Fibroblast of gingiva (primary cell): ENCODE measurements around the gene MRAP2.
"Not testable (repeated sequence)": the region's sequence is repeated elsewhere in the genome, so short reads cannot be mapped to it uniquely, and the experiment has no call there.

Experiments used
- DNase-seq: peaks from one replicate; pipeline ENCODE4 v3.0.0-alpha.2; 2011; ENCODE audit warnings: low read depth

MRAP2 gene

DNA sequence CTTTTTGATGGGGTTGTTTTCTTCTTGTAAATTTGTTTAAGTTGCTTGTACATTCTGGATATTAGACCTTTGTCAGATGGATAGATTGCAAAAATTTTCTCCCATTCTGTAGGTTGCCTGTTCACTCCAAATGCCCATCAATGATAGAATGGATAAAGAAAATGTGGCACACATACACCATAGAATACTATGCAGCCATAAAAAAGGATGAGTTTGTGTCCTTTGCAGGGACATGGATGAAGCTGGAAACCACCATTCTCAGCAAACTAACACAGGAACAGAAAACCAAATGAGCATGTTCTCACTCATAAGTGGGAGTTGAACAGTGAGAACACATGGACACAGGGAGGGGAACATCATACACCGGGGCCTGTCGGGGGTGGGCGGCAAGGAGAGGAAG, 1.6 kb upstream of the MRAP2 start:
- DNase-seq = not testable (repeated sequence)

DNA sequence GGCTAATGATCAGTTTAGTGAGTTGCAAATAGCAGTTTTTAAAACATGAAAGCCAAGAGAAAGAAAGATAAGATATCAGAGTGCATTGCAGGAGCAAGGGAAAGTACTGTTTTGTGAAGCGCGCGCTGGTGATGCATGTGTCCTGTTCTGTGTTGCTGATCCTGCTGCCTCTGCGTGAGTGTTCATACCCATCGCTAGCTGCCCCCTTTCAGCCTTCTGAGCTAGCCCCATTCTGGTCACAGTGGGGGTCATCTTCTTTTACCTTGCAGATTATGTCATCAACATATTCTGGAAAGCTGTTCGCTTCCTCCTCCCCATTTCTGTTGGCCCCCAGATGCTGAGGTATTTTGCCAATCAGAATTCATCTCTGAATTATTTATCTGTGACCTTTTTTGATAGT, 1.9 kb downstream of the MRAP2 start:
- no peak for DNase-seq

DNA sequence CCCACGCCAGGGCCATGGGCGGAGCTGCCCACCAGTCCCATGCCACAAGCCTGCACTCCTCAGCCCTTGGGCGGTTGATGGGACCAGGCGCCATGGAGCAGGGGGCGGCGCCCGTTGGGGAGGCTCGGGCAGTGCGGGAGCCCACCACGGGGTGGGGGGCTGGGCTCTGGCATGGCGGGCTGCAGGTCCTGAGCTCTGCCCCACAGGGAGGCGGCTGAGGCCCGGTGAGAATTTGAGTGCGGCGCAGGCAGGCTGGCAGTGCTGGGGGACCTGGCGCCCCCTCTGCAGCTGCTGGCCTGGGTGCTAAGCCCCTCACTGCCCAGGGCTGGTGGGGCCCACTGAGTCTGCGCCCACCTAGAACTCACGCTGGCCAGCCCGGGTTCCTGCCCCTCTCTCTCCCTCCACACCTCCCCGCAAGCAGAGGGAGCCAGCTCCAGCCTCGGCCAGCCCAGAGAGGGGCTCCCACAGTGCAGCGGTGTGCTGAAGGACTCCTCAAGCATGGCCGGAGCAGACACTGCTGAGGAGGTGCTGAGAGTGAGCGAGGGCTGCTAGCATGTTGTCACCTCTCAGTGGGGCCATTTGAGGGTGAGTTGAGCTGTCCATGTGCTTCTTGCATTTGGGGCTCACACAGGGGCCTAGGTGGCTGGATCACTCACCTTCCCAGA, 4.0 kb downstream of the MRAP2 start:
- DNase-seq = no peak

DNA sequence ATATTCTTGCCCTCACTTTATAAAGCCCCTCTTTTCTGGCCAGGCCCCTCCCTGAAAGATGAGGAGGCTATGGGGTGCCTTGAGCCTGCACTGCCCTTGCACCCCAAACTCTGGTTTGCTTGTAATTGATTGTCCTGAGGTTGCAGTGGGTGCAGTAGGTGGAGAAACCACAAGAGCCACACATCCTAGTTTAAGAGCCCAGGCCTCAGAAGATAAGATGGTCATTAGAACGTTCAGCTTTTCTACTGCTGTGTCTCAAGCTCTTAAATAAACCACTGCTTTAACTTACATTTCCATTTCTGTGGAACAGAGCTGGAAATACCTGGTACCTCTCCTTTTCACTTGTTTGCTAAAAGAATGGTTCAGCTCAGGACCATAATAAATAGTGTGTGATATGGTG, 9.0 kb downstream of the MRAP2 start:
- no peak for DNase-seq

DNA sequence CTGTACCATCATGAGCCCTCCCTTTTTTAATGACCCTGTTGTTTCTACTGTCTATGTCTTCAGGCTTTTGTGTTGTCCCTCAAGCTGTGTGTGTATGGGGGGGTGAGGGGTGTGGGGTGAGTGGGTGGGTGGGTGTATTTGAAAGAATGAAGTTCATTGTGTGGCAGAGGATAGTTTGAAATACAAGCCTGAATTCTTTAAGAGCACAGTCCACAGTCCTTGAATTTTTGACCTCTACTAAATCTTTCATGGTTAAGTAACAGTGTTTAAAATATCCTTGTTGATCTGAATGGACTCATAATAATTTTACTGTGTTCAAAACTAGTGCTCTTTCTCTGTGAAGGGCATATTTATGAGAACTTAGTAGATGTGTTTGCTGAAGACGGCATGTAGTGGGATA, 10.0 kb downstream of the MRAP2 start:
- DNase-seq = no peak

DNA sequence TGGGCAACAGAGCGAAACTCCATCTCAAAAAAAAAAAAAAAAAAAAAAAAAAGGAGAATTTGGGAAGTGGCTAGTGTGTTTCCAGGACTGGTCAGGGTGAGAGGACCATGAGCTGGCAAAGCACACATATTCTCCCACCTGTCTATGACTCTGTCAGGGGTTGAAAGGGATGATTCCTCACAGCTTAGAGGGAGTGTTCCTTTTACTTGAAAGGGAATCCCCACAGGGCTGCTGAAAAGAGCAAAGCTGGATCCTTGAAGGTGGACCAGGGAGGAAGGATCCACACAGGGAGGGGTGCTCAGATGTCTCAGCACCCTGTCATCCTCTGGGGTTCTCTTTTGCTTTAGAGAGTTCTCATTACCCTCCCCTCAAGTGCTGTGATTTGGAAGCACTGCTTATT, 13.2 kb downstream of the MRAP2 start:
- no peak for DNase-seq

DNA sequence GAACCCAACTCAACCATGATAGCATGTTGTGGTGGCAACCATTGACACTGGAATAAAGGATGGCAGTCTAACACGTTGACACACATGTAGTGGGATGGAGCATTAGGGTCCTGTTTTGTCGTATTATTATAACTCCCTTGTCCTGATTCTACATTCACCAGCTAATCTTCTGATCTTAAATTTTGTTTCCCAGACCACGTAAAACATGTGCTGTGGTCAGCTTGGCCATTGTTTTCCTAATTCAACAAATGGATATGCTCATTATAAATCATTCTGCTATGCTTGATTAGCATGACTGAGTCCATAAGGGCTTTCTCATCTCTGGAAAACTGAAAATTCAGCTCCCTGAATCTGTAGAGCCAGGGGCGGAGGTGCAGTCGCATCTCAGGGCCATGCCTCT, 15.0 kb downstream of the MRAP2 start:
- no peak for DNase-seq

DNA sequence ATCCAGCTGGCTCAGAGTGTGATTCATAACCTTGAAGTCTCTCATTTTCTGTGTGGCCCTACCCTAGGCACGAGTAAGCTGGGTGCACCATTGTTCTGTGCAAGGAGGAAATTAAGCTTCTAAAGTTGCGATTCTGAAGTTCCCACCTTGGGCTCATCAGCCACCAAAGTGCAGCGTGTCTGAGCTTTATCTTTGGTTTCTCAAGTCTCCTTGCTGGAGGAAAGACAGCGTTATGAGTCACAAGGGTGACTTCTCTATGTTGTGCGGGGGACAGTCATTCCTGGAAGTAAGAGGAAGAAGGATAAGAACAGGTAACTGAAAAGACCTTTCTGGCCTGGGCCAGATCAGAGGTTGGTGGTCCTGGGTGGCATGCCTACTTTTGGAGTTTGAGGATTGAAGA, 16.8 kb downstream of the MRAP2 start:
- no peak for DNase-seq

DNA sequence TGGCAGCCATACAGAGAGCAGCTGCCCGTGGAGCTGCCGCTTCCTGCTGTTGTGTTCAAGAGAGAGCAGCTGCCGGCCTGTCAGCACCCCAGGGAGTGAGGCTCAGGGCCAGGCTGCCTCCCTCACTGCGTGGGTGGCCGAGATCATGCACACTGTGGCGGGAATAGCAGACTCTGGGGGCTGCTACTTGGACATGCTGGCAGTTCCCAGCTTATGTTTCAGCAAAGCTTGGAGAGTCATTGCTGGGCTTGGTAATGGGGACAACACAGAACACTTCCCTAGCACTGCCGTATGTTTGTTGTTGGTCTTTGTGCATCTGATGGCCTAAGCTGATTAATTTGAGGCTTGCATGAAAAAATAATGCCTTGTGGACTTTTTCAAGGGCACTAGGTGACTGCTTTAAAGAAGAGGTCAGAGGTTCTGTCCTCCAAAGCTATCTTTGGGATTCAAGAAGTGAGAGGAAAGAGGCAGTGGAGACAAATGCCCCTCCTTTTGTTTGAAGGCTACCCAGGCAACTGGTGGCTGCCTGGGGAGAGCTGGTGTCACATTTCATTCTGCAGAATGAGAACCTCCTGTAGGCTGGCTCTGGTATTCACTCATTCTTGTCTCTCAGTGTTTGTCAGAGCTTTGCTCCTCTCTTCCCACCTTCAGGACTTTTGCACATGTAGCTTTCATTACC, 18.8 kb downstream of the MRAP2 start:
- peak; percentile 54 for DNase-seq

DNA sequence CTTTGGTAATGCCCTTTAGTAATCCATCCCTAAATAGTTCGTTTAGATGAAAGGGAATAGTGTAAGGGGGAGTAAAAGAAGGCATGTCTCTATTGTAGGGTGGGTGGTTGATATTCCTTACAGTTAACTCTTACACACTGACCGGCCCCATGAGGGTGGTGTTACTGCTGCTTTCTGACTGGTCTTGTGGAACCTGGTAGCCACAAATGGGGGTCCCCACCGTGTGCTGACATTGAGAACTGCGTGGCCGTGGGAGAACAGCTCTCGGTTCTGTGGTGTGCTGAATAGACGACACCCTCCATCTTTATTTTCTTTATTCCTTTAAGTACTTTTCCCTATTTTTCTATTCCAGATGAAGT, 19.3 kb downstream of the MRAP2 start:
- no peak for DNase-seq

DNA sequence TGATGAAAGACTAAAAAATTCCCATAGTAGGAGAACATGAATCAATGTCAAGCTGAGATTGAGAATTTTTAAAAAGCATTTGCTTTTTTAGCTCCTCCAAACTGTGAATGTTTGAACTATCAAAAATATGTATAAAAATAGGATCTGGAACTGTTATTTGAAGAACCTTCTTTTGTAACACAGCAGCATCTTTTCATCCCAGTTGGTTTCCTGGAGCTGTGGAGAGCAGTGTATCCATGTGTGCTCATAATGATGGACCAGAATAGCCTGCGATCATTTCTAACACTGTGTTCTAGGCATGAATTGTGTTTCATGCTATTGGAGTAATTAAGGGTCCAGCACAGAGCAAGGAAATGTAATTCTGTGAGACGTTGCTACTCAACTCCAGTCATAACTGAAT, 22.1 kb downstream of the MRAP2 start:
- no peak for DNase-seq

DNA sequence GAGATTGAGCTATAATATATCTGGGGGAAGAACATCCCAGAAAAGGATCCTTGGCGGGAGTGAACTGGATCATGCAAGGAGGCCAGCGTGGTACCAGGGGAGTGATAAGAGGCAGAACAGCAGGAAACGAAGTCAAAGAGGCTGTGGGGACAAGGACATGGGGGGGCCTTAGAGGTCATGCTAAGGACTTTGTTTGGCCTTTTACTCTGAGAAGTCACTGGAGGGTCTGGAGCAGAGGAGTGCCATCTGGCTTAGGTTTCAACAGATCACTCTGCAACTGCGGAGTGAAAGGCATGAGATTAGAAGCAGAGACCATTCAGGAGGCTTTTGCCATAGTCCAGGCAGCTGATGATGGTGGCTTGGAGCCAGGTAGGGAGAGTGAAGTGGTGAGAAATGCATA, 24.3 kb downstream of the MRAP2 start:
- DNase-seq = no peak

DNA sequence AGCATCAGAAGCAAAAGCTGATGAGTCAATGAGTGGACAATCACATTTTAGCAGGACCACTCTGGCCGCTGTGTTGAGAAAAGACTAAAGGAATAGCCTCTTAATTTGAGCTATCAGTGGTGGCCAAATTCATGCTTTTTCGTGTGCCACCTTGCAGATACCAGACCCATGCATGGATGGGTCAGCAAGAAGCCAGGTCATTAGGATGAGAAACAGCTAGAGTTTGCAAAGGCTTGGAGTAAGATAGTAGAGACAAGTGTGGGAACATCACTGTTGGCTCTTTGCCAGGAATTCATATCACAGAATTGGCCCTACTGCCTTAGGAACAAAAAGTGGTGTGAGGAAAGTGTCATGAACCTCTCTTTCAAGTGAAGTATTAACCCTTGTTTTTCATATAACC, 25.5 kb downstream of the MRAP2 start:
- no peak for DNase-seq

DNA sequence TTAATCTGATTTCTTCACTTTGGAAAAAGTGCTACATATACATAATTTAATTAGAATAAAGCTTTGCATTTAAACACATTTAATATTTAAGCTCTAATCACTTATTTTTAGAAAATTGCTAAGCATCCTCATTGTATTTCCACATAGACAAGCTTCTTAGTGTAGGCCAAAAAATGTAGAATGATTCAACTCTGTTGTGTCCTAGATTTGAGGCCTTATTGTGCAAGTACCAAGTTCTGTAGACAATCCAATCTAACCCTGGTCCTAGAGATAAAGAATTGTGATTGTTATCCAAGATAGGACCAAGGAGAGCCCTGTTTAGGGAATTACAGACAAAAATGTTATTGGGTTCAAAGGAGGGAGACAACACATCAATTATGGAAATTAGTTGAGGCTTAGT, 27.6 kb downstream of the MRAP2 start:
- peak; percentile 33 for DNase-seq

DNA sequence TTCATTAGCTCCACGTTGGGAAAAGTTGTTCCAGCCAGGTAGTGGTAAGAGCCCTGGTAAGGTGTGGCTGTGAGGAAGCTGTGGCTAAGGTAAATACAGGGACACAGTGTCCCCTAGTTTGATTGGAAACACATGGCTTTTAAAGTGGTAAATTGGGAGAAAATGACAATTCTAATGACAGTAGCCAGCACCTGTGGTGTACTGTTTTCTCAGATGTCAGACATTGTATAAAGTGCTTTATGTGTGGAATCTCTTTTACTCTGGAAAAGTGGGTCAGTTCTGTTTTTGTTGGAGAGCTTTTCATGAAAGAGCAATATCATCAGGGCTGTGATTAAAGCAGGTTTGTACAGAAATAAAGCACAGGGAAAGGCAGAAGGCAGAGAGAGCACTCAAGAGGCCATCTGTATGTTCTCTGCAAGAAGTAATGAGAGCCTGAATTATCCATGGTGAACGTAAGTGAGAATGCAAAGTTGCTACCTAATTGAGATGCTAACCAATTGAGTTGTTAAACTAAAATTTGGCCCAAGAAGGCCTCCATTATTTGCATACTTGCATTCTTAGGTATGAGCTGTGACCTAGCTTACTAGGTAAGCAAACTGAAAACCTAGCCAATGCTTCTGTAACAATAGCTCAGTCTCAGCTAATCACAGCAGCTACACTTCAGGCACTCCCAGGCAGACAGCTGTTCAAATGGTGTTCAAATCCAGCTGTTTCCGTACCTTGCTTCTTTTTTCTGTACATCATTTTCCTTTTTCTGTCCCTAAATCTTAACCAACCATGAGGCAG, 28.2 kb downstream of the MRAP2 start:
- no peak for DNase-seq

DNA sequence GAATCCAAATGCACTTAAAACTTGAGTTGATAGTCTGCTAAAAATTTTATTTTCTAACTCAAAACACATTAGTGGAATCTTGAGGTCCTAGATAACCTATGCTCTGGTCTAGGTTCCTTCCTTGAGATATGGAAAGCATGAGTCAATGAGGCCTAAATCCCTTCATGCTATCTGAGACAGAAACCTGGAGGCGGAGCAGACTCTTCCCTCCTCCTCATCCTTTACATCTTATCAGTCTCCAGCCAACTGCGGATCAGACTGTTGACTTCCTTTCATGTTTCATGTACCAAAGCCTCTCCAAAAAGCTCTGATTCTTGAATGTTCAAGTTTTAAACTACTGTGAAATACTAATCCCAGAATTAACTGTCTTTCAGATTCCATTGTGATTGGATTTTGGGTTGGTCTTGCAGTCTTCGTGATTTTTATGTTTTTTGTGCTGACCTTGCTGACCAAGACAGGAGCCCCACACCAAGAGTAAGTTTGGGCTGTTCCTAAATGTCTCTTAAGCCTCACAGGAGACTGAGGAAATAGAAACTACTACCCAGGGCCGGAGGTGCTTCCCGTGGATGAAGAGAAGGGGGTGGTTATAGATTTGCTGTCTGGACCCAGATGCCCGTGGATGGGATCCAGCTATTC, 29.1 kb downstream of the MRAP2 start:
- no peak for DNase-seq

DNA sequence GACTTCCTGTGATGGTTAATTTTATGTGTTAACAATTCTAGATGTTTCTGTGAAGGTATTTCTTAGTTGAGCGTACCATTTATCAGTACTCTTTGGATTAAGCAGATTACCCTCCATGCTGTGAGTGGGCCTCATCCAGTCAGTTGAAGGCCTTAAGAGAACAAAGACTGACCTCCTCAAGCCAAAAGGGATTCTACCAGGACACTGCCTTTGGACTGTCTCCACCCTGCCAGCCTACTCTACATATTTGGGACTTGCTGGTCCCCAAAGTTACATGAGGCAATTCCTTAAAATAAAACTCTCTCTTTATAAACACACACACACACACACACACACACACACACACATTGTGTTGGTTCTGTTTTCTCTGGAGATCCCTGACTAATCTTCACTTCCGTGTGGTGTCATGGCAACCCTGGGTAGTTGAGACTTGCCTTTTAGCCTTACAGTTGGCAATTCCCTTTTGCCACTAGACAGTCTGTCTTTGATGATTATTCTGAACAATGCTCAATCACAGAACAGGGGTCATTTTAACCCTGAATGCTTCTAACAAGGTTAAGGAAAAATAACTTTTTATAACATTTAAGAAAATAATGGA, 32.2 kb downstream of the MRAP2 start:
- DNase-seq = peak; percentile 44

DNA sequence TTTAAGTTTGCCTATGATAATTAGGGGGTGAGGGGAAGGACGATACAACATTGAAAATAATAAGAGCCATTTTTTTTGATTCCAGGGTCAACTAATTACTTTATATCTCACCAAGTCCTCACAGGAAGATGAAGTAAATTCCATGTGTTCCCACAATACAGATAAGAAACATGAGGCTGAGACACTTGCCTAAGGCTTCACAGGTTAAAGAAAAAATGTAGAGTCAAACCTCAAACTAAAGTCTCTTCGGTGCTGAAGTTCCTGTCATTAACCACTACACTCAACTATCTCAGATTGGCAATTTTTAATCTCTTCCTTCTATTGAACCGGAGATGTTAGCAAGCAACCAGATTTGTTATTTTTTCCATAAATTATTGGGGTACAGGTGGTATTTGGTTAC, 33.0 kb downstream of the MRAP2 start:
- no peak for DNase-seq

DNA sequence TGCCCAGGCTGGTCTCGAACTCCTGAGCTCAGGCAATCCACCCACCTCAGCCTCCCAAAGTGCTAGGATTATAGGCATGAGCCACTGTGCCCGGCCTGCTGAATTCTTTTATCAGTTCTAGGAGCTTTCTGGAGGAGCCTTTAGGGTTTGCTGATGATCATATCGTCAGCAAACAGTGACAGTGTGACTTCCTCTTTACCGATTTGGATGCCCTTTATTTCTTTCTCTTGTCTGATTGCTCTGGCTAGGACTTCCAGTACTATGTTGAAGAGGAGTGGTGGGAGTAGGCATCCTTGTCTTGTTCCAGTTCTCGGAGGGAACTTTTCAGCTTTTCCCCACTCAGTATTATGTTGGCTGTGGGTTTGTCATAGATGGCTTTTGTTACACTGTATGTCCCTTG, 35.3 kb downstream of the MRAP2 start:
- DNase-seq = not testable (repeated sequence)

DNA sequence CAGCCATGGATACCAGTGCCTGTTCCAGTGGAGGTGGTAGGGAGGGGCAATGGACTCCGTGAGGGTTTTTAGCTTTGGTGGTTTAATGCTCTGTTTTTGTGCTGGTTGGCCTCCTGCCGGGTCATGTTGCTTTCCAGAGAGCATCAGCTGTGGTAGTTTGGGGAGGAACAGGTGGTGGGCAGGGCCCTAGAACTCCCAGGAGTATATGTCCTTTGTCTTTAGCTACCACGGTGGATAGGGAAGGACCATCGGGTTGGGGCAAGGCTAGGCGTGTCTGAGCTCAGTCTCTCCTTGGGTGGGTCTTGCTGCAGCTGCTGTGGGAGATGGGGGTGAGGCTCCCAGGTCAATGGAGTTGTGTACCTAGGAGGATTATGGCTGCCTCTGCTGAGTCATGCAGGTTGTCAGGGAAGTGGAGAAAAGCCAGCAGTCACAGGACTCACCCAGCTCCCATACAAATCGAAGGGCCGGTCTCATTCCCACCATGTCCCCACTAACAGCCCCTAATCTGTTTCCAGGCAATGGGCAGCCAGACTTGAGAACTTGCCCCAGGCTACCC, 38.9 kb downstream of the MRAP2 start:
- no peak for DNase-seq

DNA sequence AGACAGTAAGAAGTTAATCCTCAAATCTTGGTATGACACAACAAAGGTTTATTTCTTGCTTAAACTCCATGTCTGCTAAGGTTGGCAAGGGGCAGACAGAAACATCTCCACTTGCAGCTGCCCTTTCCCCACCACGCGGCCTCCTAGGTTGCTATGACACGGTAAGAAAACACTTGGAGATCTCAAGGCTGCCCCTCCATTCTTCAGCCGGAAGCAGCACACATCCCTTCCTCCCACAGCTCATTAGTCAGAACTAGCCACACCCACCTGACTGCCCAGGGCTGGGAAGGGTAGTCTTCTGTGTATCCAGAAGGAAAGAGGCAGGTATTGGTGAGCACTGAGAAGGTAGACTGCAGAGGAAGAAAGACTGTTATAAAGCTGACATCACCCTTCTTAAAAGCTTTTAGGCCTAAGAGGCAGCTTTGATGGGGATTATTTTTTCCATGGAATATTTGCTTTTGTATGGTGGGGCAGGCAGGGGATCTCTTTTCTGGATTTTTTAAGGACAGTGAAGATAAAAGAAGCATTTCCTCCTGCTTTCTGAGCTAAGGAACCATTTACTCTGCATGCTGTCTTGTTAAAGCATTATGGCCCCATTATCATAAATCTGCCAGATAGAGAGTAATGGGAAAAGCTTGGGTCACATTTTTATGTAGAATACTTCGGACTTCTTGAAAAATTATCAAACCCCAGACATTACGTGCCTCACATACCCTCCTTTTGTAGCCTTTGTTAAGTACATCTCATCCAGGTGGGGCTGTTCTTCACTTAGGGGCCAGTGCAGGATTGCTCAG, 41.6 kb downstream of the MRAP2 start:
- no peak for DNase-seq
